VCaP (cell line): Measurements from ENCODE around the gene TBC1D10A.
A peak's percentile ranks its signal among the peaks of the same experiment; 100 is the strongest.

Experiments used
- H3K27ac ChIP-seq: fragments of 450-650 bp; 2 replicates; pipeline ENCODE4 v1.5.1; 2017
- CTCF ChIP-seq: fragments of 450-650 bp; conservative IDR thresholded peaks from 2 replicates; pipeline ENCODE4 v1.5.1; 2017; ENCODE audit warnings: mild to moderate bottlenecking, moderate library complexity

The TBC1D10A gene

GRCh38 chr22:30317778-30318177 lies 9.0 kb downstream of the TBC1D10A start:
- H3K27ac ChIP-seq, result no peak overlapping the region
- TF ChIP-seq CTCF, result no peak

- H3K27ac ChIP-seq, result no peak overlapping the region
- no peak for TF ChIP-seq CTCF
These were observed 10.7 kb downstream of the TBC1D10A start for GRCh38 chr22:30315962-30316576.

- H3K27ac ChIP-seq, result peak overlapping the region; percentile 42; the same call in 1 of the 2 replicates
- TF ChIP-seq CTCF, result no peak
These were observed 11.8 kb downstream of the TBC1D10A start for GRCh38 chr22:30314915-30315314.

- no peak for TF ChIP-seq CTCF
- H3K27ac ChIP-seq, result peak overlapping the region; percentile 42
These were observed 13.0 kb downstream of the TBC1D10A start for GRCh38 chr22:30313527-30314363.

GRCh38 chr22:30312053-30312452 lies 14.7 kb downstream of the TBC1D10A start:
- H3K27ac ChIP-seq, result peak overlapping the region; percentile 85
- no peak for TF ChIP-seq CTCF

- no peak for TF ChIP-seq CTCF
- peak overlapping the region; percentile 85 for H3K27ac ChIP-seq
These were observed 15.6 kb downstream of the TBC1D10A start for GRCh38 chr22:30310881-30311771.
